ENCODE measurements around the gene FRRS1L. TPM values are rescaled to one million over a fixed set of nuclear protein-coding genes. Genes with fewer than 3 reads are reported as not detected.

Gene FRRS1L
- total RNA-seq, 1 donor from 2014 or later = 1.1 TPM

DNA sequence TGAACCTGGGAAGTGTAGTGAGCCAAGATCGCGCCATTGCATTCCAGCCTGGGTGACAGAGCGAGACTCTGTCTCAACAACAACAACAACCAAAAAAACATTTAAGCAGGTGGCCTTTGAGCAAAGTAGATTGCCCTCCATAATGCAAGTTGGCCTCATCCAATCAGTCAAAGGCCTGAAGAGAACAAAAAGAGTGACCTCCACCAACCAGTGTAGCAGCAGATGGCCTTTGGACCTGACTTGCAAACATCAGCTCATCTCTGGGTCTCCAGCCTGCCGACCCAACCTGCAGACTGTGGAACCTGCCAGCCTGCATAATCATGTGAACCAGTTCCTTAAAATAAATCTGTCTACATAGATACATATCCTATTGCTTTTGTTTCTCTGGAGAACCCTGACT lies 7.5 kb downstream of the FRRS1L start:
- H3K27ac ChIP-seq (ENCODE audit: low read depth, low read length) = no peak overlapping the region
- TF ChIP-seq, protein P1, sequence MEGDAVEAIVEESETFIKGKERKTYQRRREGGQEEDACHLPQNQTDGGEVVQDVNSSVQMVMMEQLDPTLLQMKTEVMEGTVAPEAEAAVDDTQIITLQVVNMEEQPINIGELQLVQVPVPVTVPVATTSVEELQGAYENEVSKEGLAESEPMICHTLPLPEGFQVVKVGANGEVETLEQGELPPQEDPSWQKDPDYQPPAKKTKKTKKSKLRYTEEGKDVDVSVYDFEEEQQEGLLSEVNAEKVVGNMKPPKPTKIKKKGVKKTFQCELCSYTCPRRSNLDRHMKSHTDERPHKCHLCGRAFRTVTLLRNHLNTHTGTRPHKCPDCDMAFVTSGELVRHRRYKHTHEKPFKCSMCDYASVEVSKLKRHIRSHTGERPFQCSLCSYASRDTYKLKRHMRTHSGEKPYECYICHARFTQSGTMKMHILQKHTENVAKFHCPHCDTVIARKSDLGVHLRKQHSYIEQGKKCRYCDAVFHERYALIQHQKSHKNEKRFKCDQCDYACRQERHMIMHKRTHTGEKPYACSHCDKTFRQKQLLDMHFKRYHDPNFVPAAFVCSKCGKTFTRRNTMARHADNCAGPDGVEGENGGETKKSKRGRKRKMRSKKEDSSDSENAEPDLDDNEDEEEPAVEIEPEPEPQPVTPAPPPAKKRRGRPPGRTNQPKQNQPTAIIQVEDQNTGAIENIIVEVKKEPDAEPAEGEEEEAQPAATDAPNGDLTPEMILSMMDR (IDR thresholded peaks at IDR 0.05; ENCODE audit: insufficient read depth, low read depth, low read length) = no peak
- no peak for TF ChIP-seq EZH2 (IDR thresholded peaks at IDR 0.05; ENCODE audit: insufficient read depth, low read length)
- FAIRE-seq (no peak), DNase-seq (ENCODE audit: low read depth) (no peak)
- Mint-ChIP-seq H3K4me3 (ENCODE audit: unreplicated experiment) (no peak overlapping the region), H3K27ac (ENCODE audit: unreplicated experiment) (no peak overlapping the region), H3K36me3 (ENCODE audit: low read depth, unreplicated experiment) (no peaks in the 10 kb centered on the region), H3K9me3 (ENCODE audit: unreplicated experiment) (peaks cover under 1% of the 10 kb centered on the region), H3K27me3 (ENCODE audit: low read depth, unreplicated experiment) (peaks cover 29% of the 10 kb centered on the region), H3K4me1 (ENCODE audit: low read depth, unreplicated experiment) (no peaks in the 10 kb centered on the region)
- H3K9me3 ChIP-seq (ENCODE audit: insufficient read depth, low read depth, low read length) = no peaks in the 10 kb centered on the region
- no peak overlapping the region for H2AFZ ChIP-seq (ENCODE audit: low read depth, low read length)
- no peaks in the 10 kb centered on the region for H3K79me2 ChIP-seq (ENCODE audit: insufficient read depth, low read length)
- no peaks in the 10 kb centered on the region for H3K4me1 ChIP-seq (ENCODE audit: insufficient read depth, low read length)
- H4K20me1 ChIP-seq (ENCODE audit: insufficient read depth, low read length) = no peaks in the 10 kb centered on the region
- H3K4me3 ChIP-seq (ENCODE audit: insufficient read depth, low read depth, low read length) = no peak overlapping the region
- no peak overlapping the region for H3K4me2 ChIP-seq (ENCODE audit: low read length)
- no peaks in the 10 kb centered on the region for H3K36me3 ChIP-seq (ENCODE audit: insufficient read depth, low read length)
- H3K27me3 ChIP-seq (ENCODE audit: insufficient read depth, low read length) = peaks cover 9% of the 10 kb centered on the region
- H3K9ac ChIP-seq (ENCODE audit: low read length) = no peak overlapping the region

DNA sequence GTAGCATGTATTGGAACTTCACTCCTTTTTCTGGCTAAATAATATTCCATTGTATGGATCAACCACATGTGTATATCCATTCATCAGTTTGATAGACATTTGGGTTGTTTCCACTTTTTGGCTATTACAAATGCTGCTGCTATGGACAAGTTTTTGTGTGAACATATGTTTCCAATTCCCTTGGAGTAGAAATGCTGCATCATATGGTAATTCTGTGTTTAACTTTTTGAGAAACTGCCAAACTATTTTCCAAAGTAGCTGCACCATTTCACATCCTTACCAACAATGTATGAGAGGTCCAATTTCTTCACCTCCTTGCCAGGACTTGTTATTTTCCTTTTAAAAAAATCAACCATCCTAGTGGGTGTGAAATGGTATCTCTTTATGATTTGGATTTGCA lies 8.4 kb downstream of the FRRS1L start:
- FAIRE-seq = no peak
- Histone ChIP-seq H3K4me3 (ENCODE audit: insufficient read depth, low read depth, low read length) (no peak overlapping the region), H3K4me2 (ENCODE audit: low read length) (no peak overlapping the region), H4K20me1 (ENCODE audit: insufficient read depth, low read length) (no peaks in the 10 kb centered on the region), H3K9me3 (ENCODE audit: insufficient read depth, low read depth, low read length) (peaks cover 2% of the 10 kb centered on the region), H3K4me1 (ENCODE audit: insufficient read depth, low read length) (no peaks in the 10 kb centered on the region), H3K36me3 (ENCODE audit: insufficient read depth, low read length) (no peaks in the 10 kb centered on the region), H3K9ac (ENCODE audit: low read length) (no peak overlapping the region), H3K79me2 (ENCODE audit: insufficient read depth, low read length) (no peaks in the 10 kb centered on the region), H2AFZ (ENCODE audit: low read depth, low read length) (no peak overlapping the region), H3K27ac (ENCODE audit: low read depth, low read length) (no peak overlapping the region), H3K27me3 (ENCODE audit: insufficient read depth, low read length) (peaks cover 6% of the 10 kb centered on the region)
- Mint-ChIP-seq H3K27me3 (ENCODE audit: low read depth, unreplicated experiment) (peaks cover 24% of the 10 kb centered on the region), H3K4me3 (ENCODE audit: unreplicated experiment) (no peak overlapping the region), H3K9me3 (ENCODE audit: unreplicated experiment) (peaks cover 1% of the 10 kb centered on the region), H3K27ac (ENCODE audit: unreplicated experiment) (no peak overlapping the region), H3K4me1 (ENCODE audit: low read depth, unreplicated experiment) (no peaks in the 10 kb centered on the region), H3K36me3 (ENCODE audit: low read depth, unreplicated experiment) (no peaks in the 10 kb centered on the region)
- DNase-seq (ENCODE audit: low read depth) = peak; percentile 4
- TF ChIP-seq, protein P1 (IDR thresholded peaks at IDR 0.05; ENCODE audit: insufficient read depth, low read depth, low read length) = no peak
- no peak for TF ChIP-seq EZH2 (IDR thresholded peaks at IDR 0.05; ENCODE audit: insufficient read depth, low read length)

DNA sequence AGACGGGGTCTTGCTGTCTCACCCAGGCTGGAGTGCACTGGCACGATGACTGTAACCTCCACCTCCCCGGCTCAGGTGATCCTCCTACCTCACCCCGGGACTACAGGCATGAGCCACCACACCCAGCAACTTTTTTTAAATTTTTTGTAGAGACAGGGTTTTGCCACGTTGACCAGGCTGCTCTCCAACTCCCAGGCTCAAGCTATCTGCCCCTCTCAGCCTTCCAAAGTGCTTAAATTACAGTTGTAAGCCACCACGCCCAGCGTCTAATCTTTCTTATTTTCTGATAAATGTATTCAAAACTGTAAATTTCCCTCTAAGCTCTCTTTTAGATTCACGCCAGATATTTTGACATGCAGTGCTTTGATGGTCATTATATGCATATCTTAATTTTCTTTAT lies 10.3 kb downstream of the FRRS1L start:
- Mint-ChIP-seq H3K27ac (ENCODE audit: unreplicated experiment) (no peak overlapping the region), H3K36me3 (ENCODE audit: low read depth, unreplicated experiment) (no peaks in the 10 kb centered on the region), H3K4me1 (ENCODE audit: low read depth, unreplicated experiment) (no peaks in the 10 kb centered on the region), H3K27me3 (ENCODE audit: low read depth, unreplicated experiment) (peaks cover 8% of the 10 kb centered on the region), H3K9me3 (ENCODE audit: unreplicated experiment) (peaks cover 5% of the 10 kb centered on the region), H3K4me3 (ENCODE audit: unreplicated experiment) (no peak overlapping the region)
- no peak for DNase-seq (ENCODE audit: low read depth)
- no peaks in the 10 kb centered on the region for H3K79me2 ChIP-seq (ENCODE audit: insufficient read depth, low read length)
- H2AFZ ChIP-seq (ENCODE audit: low read depth, low read length) = no peak overlapping the region
- H3K4me2 ChIP-seq (ENCODE audit: low read length) = no peak overlapping the region
- H3K4me3 ChIP-seq (ENCODE audit: insufficient read depth, low read depth, low read length) = no peak overlapping the region
- peaks cover 9% of the 10 kb centered on the region for H3K9me3 ChIP-seq (ENCODE audit: insufficient read depth, low read depth, low read length)
- H3K9ac ChIP-seq (ENCODE audit: low read length) = no peak overlapping the region
- H3K27ac ChIP-seq (ENCODE audit: low read depth, low read length) = no peak overlapping the region
- TF ChIP-seq EZH2 (IDR thresholded peaks at IDR 0.05; ENCODE audit: insufficient read depth, low read length) = no peak
- TF ChIP-seq, protein P1 (IDR thresholded peaks at IDR 0.05; ENCODE audit: insufficient read depth, low read depth, low read length) = no peak
- peaks cover 2% of the 10 kb centered on the region for H3K27me3 ChIP-seq (ENCODE audit: insufficient read depth, low read length)
- no peaks in the 10 kb centered on the region for H3K4me1 ChIP-seq (ENCODE audit: insufficient read depth, low read length)
- no peak for FAIRE-seq
- no peaks in the 10 kb centered on the region for H4K20me1 ChIP-seq (ENCODE audit: insufficient read depth, low read length)
- H3K36me3 ChIP-seq (ENCODE audit: insufficient read depth, low read length) = no peaks in the 10 kb centered on the region

Measured in astrocyte (in vitro differentiated cells and primary cell).